GM23338 (cell line): ENCODE measurements around the gene SFMBT2. TPM values are rescaled to one million over a fixed set of nuclear protein-coding genes. Genes with fewer than 3 reads are reported as not detected.

Source experiments
- CREB1 ChIP-seq: fragments of 250-450 bp; sonication (Bioruptor Pico); IDR thresholded peaks from 2 replicates; pipeline ENCODE4 v1.5.0; 2020; ENCODE audit warnings: low read depth, mild to moderate bottlenecking, moderate library complexity
- EZH2 ChIP-seq: fragments of 200-600 bp; sonication (generic); IDR thresholded peaks from one replicate; pipeline ENCODE4 v1.8.0; 2017; ENCODE audit warnings: antibody characterized with exemption, mild to moderate bottlenecking, low read depth; ENCODE audit not compliant: unreplicated experiment
- EZH2phosphoT487 ChIP-seq: fragments of 200-600 bp; sonication (generic); IDR thresholded peaks from one replicate; pipeline ENCODE4 v1.8.1; 2018; ENCODE audit warnings: antibody characterized with exemption; ENCODE audit not compliant: unreplicated experiment
- JUNB ChIP-seq: IDR thresholded peaks from one replicate; pipeline ENCODE4 v1.6.1; 2016; ENCODE audit warnings: antibody characterized with exemption; ENCODE audit not compliant: unreplicated experiment
- NANOG ChIP-seq: IDR thresholded peaks from 2 replicates; pipeline ENCODE4 v1.6.1; 2016; ENCODE audit warnings: antibody characterized with exemption, borderline replicate concordance
- POLR2AphosphoS5 ChIP-seq: IDR thresholded peaks from 2 replicates; pipeline ENCODE4 v1.6.1; 2016; ENCODE audit warnings: antibody characterized with exemption, low read depth
- STAT1 ChIP-seq: IDR thresholded peaks from one replicate; pipeline ENCODE4 v1.6.1; 2016; ENCODE audit warnings: antibody characterized with exemption; ENCODE audit not compliant: unreplicated experiment
- polyA plus RNA-seq: library from polyadenylated mRNA; unstranded; fragments of >200 nt; fragmentation: Nextera tagmentation; extraction: Ambion mirVana; gene quantifications from 2 replicates; pipeline ENCODE4 v1.2.1, GENCODE V29; 2016
- total RNA-seq: library from RNA; depleted of rRNA; stranded (reverse); fragments of >200 nt; shearing (Covaris generic); gene quantifications from 2 replicates; pipeline ENCODE4 v1.2.3, GENCODE V29; 2014
- TF ChIP-seq, protein P1 (sequence below): fragments of 250-450 bp; sonication (Bioruptor Pico); IDR thresholded peaks from 2 replicates; pipeline ENCODE4 v1.5.0; 2020; ENCODE audit warnings: mild to moderate bottlenecking, moderate library complexity
- TF ChIP-seq, protein P2 (sequence below), 2 experiments: fragments of 200-600 bp in 1 of 2; sonication (generic) in 1 of 2; conservative IDR thresholded peaks; 2 replicates each; pipeline versions ENCODE4 v1.5.1 to v1.6.1; 2016 to 2017; ENCODE audit warnings: antibody characterized with exemption in 2 of 2, low read depth in 2 of 2, mild to moderate bottlenecking in 2 of 2, moderate library complexity in 1 of 2
- TF ChIP-seq, protein P3 (sequence below): IDR thresholded peaks from 2 replicates; pipeline ENCODE4 v1.6.1; 2016; ENCODE audit warnings: antibody characterized with exemption

SFMBT2 gene
- total and polyA plus RNA-seq, 2 experiments from 2014 or later: 2.7 to 6.7 TPM

DNA sequence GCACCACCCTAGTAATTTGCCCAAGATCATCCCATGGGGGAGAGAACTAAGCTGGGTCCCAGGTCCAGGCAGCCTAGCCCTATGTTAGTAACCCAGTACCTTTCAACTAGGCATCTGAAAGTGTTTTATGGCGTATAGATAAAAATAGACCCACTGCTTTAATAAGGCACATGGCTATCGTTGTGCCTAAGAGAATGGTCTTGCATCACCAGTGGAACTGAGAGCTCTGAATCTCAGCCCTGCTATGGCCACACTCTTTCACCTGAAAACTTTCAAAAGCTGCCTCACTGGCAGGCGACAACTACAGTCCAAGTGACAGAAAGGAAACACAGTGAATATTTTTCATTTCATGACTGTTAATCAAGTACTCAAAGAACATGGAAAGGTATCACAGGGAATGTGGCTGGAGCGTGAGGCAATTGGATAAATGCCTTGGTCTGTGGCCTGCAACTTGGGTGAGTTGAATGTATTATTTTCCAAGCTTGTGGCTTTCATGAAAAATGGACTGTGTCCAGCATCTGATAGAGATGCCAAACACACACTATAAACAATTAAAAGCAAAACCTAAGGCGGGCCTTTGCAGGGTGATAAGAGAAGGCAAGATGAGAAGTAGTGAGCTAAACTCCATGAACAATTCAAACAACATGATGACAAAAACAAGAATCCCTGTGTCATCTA is 18.0 kb upstream of the SFMBT2 start (continued):
- TF ChIP-seq, protein P1, sequence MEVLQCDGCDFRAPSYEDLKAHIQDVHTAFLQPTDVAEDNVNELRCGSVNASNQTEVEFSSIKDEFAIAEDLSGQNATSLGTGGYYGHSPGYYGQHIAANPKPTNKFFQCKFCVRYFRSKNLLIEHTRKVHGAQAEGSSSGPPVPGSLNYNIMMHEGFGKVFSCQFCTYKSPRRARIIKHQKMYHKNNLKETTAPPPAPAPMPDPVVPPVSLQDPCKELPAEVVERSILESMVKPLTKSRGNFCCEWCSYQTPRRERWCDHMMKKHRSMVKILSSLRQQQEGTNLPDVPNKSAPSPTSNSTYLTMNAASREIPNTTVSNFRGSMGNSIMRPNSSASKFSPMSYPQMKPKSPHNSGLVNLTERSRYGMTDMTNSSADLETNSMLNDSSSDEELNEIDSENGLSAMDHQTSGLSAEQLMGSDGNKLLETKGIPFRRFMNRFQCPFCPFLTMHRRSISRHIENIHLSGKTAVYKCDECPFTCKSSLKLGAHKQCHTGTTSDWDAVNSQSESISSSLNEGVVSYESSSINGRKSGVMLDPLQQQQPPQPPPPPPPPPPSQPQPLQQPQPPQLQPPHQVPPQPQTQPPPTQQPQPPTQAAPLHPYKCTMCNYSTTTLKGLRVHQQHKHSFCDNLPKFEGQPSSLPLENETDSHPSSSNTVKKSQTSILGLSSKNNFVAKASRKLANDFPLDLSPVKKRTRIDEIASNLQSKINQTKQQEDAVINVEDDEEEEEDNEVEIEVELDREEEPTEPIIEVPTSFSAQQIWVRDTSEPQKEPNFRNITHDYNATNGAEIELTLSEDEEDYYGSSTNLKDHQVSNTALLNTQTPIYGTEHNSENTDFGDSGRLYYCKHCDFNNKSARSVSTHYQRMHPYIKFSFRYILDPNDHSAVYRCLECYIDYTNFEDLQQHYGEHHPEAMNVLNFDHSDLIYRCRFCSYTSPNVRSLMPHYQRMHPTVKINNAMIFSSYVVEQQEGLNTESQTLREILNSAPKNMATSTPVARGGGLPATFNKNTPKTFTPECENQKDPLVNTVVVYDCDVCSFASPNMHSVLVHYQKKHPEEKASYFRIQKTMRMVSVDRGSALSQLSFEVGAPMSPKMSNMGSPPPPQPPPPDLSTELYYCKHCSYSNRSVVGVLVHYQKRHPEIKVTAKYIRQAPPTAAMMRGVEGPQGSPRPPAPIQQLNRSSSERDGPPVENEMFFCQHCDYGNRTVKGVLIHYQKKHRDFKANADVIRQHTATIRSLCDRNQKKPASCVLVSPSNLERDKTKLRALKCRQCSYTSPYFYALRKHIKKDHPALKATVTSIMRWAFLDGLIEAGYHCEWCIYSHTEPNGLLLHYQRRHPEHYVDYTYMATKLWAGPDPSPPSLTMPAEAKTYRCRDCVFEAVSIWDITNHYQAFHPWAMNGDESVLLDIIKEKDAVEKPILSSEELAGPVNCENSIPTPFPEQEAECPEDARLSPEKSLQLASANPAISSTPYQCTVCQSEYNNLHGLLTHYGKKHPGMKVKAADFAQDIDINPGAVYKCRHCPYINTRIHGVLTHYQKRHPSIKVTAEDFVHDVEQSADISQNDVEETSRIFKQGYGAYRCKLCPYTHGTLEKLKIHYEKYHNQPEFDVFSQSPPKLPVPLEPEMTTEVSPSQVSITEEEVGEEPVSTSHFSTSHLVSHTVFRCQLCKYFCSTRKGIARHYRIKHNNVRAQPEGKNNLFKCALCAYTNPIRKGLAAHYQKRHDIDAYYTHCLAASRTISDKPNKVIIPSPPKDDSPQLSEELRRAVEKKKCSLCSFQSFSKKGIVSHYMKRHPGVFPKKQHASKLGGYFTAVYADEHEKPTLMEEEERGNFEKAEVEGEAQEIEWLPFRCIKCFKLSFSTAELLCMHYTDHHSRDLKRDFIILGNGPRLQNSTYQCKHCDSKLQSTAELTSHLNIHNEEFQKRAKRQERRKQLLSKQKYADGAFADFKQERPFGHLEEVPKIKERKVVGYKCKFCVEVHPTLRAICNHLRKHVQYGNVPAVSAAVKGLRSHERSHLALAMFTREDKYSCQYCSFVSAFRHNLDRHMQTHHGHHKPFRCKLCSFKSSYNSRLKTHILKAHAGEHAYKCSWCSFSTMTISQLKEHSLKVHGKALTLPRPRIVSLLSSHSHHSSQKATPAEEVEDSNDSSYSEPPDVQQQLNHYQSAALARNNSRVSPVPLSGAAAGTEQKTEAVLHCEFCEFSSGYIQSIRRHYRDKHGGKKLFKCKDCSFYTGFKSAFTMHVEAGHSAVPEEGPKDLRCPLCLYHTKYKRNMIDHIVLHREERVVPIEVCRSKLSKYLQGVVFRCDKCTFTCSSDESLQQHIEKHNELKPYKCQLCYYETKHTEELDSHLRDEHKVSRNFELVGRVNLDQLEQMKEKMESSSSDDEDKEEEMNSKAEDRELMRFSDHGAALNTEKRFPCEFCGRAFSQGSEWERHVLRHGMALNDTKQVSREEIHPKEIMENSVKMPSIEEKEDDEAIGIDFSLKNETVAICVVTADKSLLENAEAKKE: no peak
- TF ChIP-seq, protein P2, sequence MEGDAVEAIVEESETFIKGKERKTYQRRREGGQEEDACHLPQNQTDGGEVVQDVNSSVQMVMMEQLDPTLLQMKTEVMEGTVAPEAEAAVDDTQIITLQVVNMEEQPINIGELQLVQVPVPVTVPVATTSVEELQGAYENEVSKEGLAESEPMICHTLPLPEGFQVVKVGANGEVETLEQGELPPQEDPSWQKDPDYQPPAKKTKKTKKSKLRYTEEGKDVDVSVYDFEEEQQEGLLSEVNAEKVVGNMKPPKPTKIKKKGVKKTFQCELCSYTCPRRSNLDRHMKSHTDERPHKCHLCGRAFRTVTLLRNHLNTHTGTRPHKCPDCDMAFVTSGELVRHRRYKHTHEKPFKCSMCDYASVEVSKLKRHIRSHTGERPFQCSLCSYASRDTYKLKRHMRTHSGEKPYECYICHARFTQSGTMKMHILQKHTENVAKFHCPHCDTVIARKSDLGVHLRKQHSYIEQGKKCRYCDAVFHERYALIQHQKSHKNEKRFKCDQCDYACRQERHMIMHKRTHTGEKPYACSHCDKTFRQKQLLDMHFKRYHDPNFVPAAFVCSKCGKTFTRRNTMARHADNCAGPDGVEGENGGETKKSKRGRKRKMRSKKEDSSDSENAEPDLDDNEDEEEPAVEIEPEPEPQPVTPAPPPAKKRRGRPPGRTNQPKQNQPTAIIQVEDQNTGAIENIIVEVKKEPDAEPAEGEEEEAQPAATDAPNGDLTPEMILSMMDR (conservative IDR thresholded peaks at IDR 0.05; ENCODE audit: low read depth in 2 of 2): no peak
- no peak for TF ChIP-seq EZH2
- TF ChIP-seq NANOG: no peak
- TF ChIP-seq, protein P3, sequence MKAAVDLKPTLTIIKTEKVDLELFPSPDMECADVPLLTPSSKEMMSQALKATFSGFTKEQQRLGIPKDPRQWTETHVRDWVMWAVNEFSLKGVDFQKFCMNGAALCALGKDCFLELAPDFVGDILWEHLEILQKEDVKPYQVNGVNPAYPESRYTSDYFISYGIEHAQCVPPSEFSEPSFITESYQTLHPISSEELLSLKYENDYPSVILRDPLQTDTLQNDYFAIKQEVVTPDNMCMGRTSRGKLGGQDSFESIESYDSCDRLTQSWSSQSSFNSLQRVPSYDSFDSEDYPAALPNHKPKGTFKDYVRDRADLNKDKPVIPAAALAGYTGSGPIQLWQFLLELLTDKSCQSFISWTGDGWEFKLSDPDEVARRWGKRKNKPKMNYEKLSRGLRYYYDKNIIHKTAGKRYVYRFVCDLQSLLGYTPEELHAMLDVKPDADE: no peak
- TF ChIP-seq EZH2phosphoT487: no peak
- TF ChIP-seq JUNB: no peak
- no peak for TF ChIP-seq STAT1
- no peak for TF ChIP-seq POLR2AphosphoS5
- no peak for TF ChIP-seq CREB1 (CRISPR knock-in tag)
